Ascending aorta (tissue), 2 donors: ENCODE measurements around the gene ZFP91. TPM values are rescaled to one million over a fixed set of nuclear protein-coding genes. Genes with fewer than 3 reads are reported as not detected.

Experiments used
- DNase-seq, 2 donors: peaks; one replicate each; pipeline ENCODE4 v3.0.0-alpha.2; 2019; ENCODE audit warnings: low spot score in 2 of 2
- H3K27ac ChIP-seq, 2 donors: fragments of 200-600 bp; sonication (generic); one replicate each; pipeline ENCODE4 v1.5.1; 2016 to 2017; ENCODE audit warnings: mild to moderate bottlenecking in 1 of 2
- H3K27me3 ChIP-seq: fragments of 200-600 bp; sonication (generic); one replicate; pipeline ENCODE4 v1.5.1; 2017
- H3K36me3 ChIP-seq, 2 donors: fragments of 200-600 bp; sonication (generic); one replicate each; pipeline ENCODE4 v1.5.1; 2016
- H3K4me1 ChIP-seq, 2 donors: fragments of 200-600 bp; sonication (generic); one replicate each; pipeline ENCODE4 v1.5.1; 2016 to 2017; ENCODE audit warnings: mild to moderate bottlenecking in 1 of 2
- H3K4me3 ChIP-seq, 2 donors: fragments of 200-600 bp; sonication (generic); one replicate each; pipeline ENCODE4 v1.5.1; 2016 to 2017; ENCODE audit warnings: mild to moderate bottlenecking in 1 of 2
- H3K9me3 ChIP-seq, 2 donors: fragments of 200-600 bp; sonication (generic); one replicate each; pipeline ENCODE4 v1.5.1; 2016
- intact Hi-C: fragments of 100-400 bp; cut with DNase I; formaldehyde crosslinking; loops from one replicate; pipeline ENCODE4 v1.15.1; 2023
- total RNA-seq: library from RNA; depleted of rRNA; stranded (reverse); fragments of >200 nt; gene quantifications from one replicate; pipeline ENCODE4 v1.1.0, GENCODE V29; 2016
- TF ChIP-seq, protein P1 (sequence below), 3 experiments: fragments of 200-600 bp in 2 of 3; fragments of 450-650 bp in 1 of 3; sonication (generic) in 2 of 3; IDR thresholded peaks; one replicate each; pipeline ENCODE4 v1.5.1; 2016 to 2019; ENCODE audit warnings: antibody characterized with exemption in 3 of 3, mild to moderate bottlenecking in 1 of 3, moderate library complexity in 1 of 3

ZFP91 gene
- total RNA-seq, 1 donor from 2014 or later: 32.5 TPM

- Histone ChIP-seq H3K36me3 (peaks cover 3% of the 10 kb centered on the region in 2 donors), H3K4me1 (peaks cover 4 to 13% of the 10 kb centered on the region in 2 donors), H3K4me3 (no peak overlapping the region), H3K27me3 (no peaks in the 10 kb centered on the region), H3K27ac (no peak overlapping the region), H3K9me3 (no peaks in the 10 kb centered on the region)
- TF ChIP-seq, protein P1, sequence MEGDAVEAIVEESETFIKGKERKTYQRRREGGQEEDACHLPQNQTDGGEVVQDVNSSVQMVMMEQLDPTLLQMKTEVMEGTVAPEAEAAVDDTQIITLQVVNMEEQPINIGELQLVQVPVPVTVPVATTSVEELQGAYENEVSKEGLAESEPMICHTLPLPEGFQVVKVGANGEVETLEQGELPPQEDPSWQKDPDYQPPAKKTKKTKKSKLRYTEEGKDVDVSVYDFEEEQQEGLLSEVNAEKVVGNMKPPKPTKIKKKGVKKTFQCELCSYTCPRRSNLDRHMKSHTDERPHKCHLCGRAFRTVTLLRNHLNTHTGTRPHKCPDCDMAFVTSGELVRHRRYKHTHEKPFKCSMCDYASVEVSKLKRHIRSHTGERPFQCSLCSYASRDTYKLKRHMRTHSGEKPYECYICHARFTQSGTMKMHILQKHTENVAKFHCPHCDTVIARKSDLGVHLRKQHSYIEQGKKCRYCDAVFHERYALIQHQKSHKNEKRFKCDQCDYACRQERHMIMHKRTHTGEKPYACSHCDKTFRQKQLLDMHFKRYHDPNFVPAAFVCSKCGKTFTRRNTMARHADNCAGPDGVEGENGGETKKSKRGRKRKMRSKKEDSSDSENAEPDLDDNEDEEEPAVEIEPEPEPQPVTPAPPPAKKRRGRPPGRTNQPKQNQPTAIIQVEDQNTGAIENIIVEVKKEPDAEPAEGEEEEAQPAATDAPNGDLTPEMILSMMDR (IDR thresholded peaks at IDR 0.05): peak in 2 of 3 experiments; percentile 31 to 51
- DNase-seq: no peak
- intact Hi-C loops: no loop called here
These were observed 51.0 kb downstream of the ZFP91 start for GRCh38 chr11:58629857-58630256.

GRCh38 chr11:58631378-58631777 lies 52.5 kb downstream of the ZFP91 start:
- no peak for DNase-seq
- H3K9me3 ChIP-seq: no peaks in the 10 kb centered on the region
- H3K27me3 ChIP-seq: no peaks in the 10 kb centered on the region
- intact Hi-C loops: no loop called here
- no peak overlapping the region for H3K4me3 ChIP-seq
- H3K36me3 ChIP-seq: no peaks in the 10 kb centered on the region
- TF ChIP-seq, protein P1 (IDR thresholded peaks at IDR 0.05): no peak
- peaks cover 4 to 13% of the 10 kb centered on the region in 2 donors for H3K4me1 ChIP-seq
- no peak overlapping the region for H3K27ac ChIP-seq

DNA sequence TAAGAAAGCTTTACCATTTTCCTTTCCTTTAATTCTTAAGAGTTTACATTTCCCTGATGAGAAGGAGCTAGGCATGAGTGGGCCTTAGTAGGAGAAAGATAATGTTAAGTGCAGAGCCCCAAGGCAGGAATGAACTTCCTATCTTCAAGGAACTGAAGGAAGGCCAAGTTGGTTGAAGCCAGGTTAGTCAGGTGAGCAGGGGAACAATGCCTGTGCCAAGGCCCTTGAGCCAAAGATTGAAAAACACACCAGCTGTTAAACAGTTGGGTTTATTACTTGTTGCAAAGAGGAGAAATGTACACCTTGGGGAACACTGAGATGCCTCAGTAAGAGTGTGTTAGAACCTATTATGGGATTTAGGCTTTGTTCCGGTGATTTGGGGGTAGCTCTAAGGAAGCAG lies 53.6 kb downstream of the ZFP91 start:
- intact Hi-C loops: no loop called here
- Histone ChIP-seq H3K27me3 (no peaks in the 10 kb centered on the region), H3K27ac (no peak overlapping the region), H3K4me1 (peaks cover 3 to 4% of the 10 kb centered on the region in 2 donors), H3K9me3 (no peaks in the 10 kb centered on the region), H3K4me3 (no peak overlapping the region), H3K36me3 (no peaks in the 10 kb centered on the region)
- DNase-seq: no peak
- TF ChIP-seq, protein P1 (IDR thresholded peaks at IDR 0.05): no peak

DNA sequence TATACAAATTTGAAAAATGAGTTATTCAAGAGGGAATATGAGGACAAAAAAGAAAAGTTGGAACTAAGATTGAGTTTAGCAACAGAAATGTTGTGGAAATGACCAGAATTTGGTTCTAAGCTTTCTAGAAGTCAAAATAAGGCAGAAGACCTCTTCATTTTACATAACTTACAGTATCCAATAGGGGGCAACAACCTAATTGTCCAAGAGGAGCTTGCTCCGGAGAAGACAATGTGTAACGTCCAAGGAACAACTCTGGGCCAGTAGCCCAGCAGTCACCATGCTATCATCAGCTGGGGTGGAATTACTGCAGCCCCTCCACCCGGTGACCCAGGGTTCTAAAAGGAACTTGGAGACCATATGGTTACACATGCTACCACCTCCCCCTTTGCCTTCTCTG lies 57.7 kb downstream of the ZFP91 start:
- Histone ChIP-seq H3K4me3 (no peak overlapping the region), H3K27ac (no peak overlapping the region), H3K36me3 (no peaks in the 10 kb centered on the region), H3K4me1 (no peaks in the 10 kb centered on the region), H3K9me3 (no peaks in the 10 kb centered on the region), H3K27me3 (no peaks in the 10 kb centered on the region)
- intact Hi-C loops: no loop called here
- no peak for DNase-seq
- TF ChIP-seq, protein P1 (IDR thresholded peaks at IDR 0.05): no peak

- Histone ChIP-seq H3K36me3 (no peaks in the 10 kb centered on the region), H3K9me3 (no peaks in the 10 kb centered on the region), H3K27ac (no peak overlapping the region), H3K4me1 (no peaks in the 10 kb centered on the region), H3K4me3 (no peak overlapping the region), H3K27me3 (no peaks in the 10 kb centered on the region)
- DNase-seq: no peak
- TF ChIP-seq, protein P1 (IDR thresholded peaks at IDR 0.05): no peak
- intact Hi-C loops: no loop called here
These were observed 58.5 kb downstream of the ZFP91 start for GRCh38 chr11:58637371-58637770.

- Histone ChIP-seq H3K27ac (no peak overlapping the region), H3K4me3 (no peak overlapping the region), H3K9me3 (no peaks in the 10 kb centered on the region), H3K4me1 (no peaks in the 10 kb centered on the region), H3K27me3 (no peaks in the 10 kb centered on the region), H3K36me3 (no peaks in the 10 kb centered on the region)
- intact Hi-C loops: no loop called here
- DNase-seq: no peak
- TF ChIP-seq, protein P1 (IDR thresholded peaks at IDR 0.05): no peak
These were observed 60.2 kb downstream of the ZFP91 start for GRCh38 chr11:58639103-58639502.
